OCI-LY7 (cell line): ENCODE results near the gene ARHGEF17. TPM values are rescaled to one million over a fixed set of nuclear protein-coding genes. Genes with fewer than 3 reads are reported as not detected.
A peak's percentile ranks its signal among the peaks of the same experiment; 100 is the strongest.

Source experiments
- BruUV-seq: library from RNA; stranded (reverse); fragments of 400-500 nt; replicated peaks from 2 replicates; lab custom pipeline; 2021; lab: Mats Ljungman, UMichigan
- CTCF ChIA-PET: fragments of 300-600 bp; sonication (Branson Sonifier 250); formaldehyde crosslinking; loops from one replicate; lab custom pipeline; 2022; ENCODE audit warnings: antibody characterized with exemption; ENCODE audit not compliant: unreplicated experiment; lab: Charles Lee
- POLR2A ChIA-PET: fragments of 300-600 bp; sonication (Branson Sonifier 250); formaldehyde crosslinking; loops from one replicate; lab custom pipeline; 2022; ENCODE audit warnings: antibody characterized with exemption; lab: Charles Lee
- DNase-seq: peaks from one replicate; pipeline ENCODE4 v3.0.0-alpha.2; 2015; ENCODE audit warnings: low spot score
- H2AFZ ChIP-seq: fragments of 200-600 bp; sonication (generic), shearing (Covaris generic); 2 replicates; pipeline ENCODE4 v1.6.1; 2014; ENCODE audit warnings: mild to moderate bottlenecking, antibody characterized with exemption, low read length, moderate library complexity
- H3K27ac ChIP-seq: fragments of 200-600 bp; sonication (generic); 2 replicates; pipeline ENCODE4 v1.5.1; 2014; ENCODE audit warnings: mixed run types, low read depth, mild to moderate bottlenecking, moderate library complexity, low read length, inconsistent platforms; ENCODE audit not compliant: poor library complexity, severe bottlenecking
- H3K36me3 ChIP-seq: fragments of 200-600 bp; sonication (generic); 2 replicates; pipeline ENCODE4 v1.6.1; 2014; ENCODE audit warnings: mild to moderate bottlenecking, antibody characterized with exemption, low read length, moderate library complexity, mixed read lengths; ENCODE audit not compliant: insufficient read depth
- H3K4me1 ChIP-seq: fragments of 200-600 bp; sonication (generic); 2 replicates; pipeline ENCODE4 v1.5.1; 2014; ENCODE audit warnings: mild to moderate bottlenecking, low read length; ENCODE audit not compliant: insufficient read depth, poor library complexity, severe bottlenecking
- H3K4me2 ChIP-seq: fragments of 200-600 bp; sonication (generic); 2 replicates; pipeline ENCODE4 v1.6.1; 2014; ENCODE audit warnings: mild to moderate bottlenecking, low read length
- H3K4me3 ChIP-seq: fragments of 200-600 bp; sonication (generic); 2 replicates; pipeline ENCODE4 v1.5.1; 2014; ENCODE audit warnings: mild to moderate bottlenecking, low read depth, low read length; ENCODE audit not compliant: poor library complexity, severe bottlenecking
- H3K79me2 ChIP-seq: fragments of 200-600 bp; sonication (generic); 2 replicates; pipeline ENCODE4 v1.6.1; 2016; ENCODE audit warnings: low read depth, mild to moderate bottlenecking, low read length, moderate library complexity, mixed read lengths; ENCODE audit not compliant: insufficient read depth
- H3K9me2 ChIP-seq: fragments of 200-600 bp; sonication (generic); 2 replicates; pipeline ENCODE4 v1.6.1; 2016; ENCODE audit warnings: mild to moderate bottlenecking, low read length, mixed read lengths; ENCODE audit not compliant: insufficient read depth
- H3K9me3 ChIP-seq: fragments of 200-600 bp; sonication (generic); 2 replicates; pipeline ENCODE4 v1.6.1; 2014; ENCODE audit warnings: mild to moderate bottlenecking, mixed run types, low read length, mixed read lengths
- H4K20me1 ChIP-seq: fragments of 200-600 bp; sonication (generic); 2 replicates; pipeline ENCODE4 v1.6.1; 2014; ENCODE audit warnings: mild to moderate bottlenecking, antibody characterized with exemption, low read length, moderate library complexity, mixed read lengths; ENCODE audit not compliant: insufficient read depth
- EZH2phosphoT487 ChIP-seq: fragments of 200-600 bp; sonication (generic); IDR thresholded peaks from 2 replicates; pipeline ENCODE4 v1.6.1; 2018; ENCODE audit warnings: low read depth, borderline replicate concordance, mild to moderate bottlenecking, mixed run types, antibody characterized with exemption, low read length, moderate library complexity, mixed read lengths
- intact Hi-C: fragments of 100-400 bp; cut with micrococcal nuclease; formaldehyde crosslinking; loops from one replicate; pipeline ENCODE4 v1.10.0; 2022; ENCODE audit not compliant: unreplicated experiment
- total RNA-seq, 2 experiments: library from RNA; depleted of rRNA in 1 of 2; stranded (reverse); fragments of >200 nt in 1 of 2; shearing (Covaris generic) in 1 of 2; gene quantifications; 2 replicates each; pipeline ENCODE4 v1.2.3, GENCODE V29; 2014 to 2022
- TF ChIP-seq, protein P1 (sequence below): fragments of 200-600 bp; sonication (generic); conservative IDR thresholded peaks from 2 replicates; pipeline ENCODE4 v1.5.1; 2014; ENCODE audit warnings: mild to moderate bottlenecking, antibody characterized with exemption, low read length, moderate library complexity, mixed read lengths

ARHGEF17 gene
- total RNA-seq, 2 experiments from 2014 or later = 0.19 to 1.4 TPM

DNA sequence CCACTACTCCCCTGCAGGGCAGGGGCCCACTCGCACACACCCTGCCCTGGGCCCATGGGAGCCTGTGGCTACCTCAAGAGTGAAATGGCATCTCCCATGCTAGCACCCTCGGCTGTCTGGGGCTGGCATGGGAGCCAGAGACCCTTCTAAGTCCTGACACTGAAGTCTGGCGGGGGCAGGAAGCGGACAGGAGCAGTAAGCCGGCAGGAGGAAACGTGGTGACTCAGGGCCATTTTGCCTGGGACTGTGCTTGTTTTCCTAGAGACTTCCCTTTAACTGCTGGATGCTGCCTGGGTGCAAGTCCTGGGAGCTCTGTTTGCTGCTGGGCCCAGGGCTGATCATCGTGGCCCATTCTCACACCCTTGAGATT lies 84.9 kb downstream of the ARHGEF17 start:
- Histone ChIP-seq H3K27ac (no peak overlapping the region), H3K4me1 (peaks cover 21% of the 10 kb centered on the region), H3K9me3 (no peaks in the 10 kb centered on the region), H3K4me2 (no peak overlapping the region), H3K9me2 (no peaks in the 10 kb centered on the region), H2AFZ (no peak overlapping the region), H3K79me2 (no peaks in the 10 kb centered on the region), H3K4me3 (no peak overlapping the region), H4K20me1 (no peaks in the 10 kb centered on the region), H3K36me3 (peaks cover 64% of the 10 kb centered on the region; the same call in 1 of the 2 replicates)
- no peak for DNase-seq
- ChIA-PET CTCF (interaction anchor here (0.9 to 2.3 kb wide), 4 partner anchors 8 to 86 kb away, joined by 3 to 10 read pairs (median 7); no protein-coding TSS in a partner anchor), POLR2A (no interaction called here)
- no TSS peak for BruUV-seq
- no peak for TF ChIP-seq EZH2phosphoT487
- TF ChIP-seq, protein P1, sequence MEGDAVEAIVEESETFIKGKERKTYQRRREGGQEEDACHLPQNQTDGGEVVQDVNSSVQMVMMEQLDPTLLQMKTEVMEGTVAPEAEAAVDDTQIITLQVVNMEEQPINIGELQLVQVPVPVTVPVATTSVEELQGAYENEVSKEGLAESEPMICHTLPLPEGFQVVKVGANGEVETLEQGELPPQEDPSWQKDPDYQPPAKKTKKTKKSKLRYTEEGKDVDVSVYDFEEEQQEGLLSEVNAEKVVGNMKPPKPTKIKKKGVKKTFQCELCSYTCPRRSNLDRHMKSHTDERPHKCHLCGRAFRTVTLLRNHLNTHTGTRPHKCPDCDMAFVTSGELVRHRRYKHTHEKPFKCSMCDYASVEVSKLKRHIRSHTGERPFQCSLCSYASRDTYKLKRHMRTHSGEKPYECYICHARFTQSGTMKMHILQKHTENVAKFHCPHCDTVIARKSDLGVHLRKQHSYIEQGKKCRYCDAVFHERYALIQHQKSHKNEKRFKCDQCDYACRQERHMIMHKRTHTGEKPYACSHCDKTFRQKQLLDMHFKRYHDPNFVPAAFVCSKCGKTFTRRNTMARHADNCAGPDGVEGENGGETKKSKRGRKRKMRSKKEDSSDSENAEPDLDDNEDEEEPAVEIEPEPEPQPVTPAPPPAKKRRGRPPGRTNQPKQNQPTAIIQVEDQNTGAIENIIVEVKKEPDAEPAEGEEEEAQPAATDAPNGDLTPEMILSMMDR = no peak
- intact Hi-C loops = loop anchor here (1.0 to 2.0 kb wide), 2 partner anchors 16 to 42 kb away; partner anchors contain the start of gene RELT

DNA sequence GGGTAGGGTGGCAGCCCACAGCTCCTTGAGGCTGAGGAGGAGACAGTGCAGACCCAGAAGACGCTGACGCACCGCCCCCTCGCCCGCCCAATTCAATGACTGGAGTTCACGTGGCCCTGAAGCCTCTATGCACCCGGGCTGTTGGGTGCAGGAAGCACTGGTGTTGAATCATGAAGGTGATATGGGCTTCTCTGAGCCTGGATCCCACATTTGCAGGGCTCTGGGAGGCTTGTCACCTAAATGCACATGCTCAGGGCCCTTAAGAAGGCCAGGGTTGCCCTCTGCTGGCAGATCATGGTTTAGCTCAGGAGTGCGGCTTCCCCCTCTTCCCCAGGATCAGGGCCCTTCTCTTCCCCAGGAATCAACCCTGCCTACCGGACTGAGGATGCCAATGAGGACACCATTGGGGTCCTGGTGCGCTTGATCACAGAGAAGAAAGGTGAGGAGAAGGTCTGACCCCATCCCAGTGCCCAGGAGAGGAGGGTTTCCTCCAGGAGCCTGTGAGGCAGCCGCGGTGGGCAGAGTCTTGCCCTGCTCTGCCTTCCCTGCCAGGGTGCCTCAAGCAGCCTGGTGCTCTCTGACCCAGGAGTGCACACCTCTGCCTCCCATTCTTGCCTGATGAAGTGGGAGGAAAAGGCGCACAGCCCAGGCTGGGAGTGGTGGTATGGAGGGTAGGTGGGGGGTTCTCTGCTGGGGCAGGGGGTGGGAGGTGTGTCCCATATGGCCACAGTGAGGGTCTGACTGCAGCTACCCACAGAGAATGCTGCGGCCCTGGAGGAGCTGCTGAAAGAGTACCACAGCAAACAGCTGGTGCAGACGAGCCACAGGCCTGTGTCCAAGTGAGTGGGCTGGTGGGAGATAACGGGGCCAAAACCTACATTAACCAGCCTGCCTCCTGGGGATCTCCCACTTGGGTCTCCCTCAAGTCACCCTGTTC lies 85.7 kb downstream of the ARHGEF17 start:
- H3K79me2 ChIP-seq = no peaks in the 10 kb centered on the region
- BruUV-seq = no TSS peak
- DNase-seq = peak; percentile 79
- intact Hi-C loops = loop anchor here (1.0 to 2.0 kb wide), 2 partner anchors 17 to 42 kb away; partner anchors contain the start of gene RELT
- H3K9me3 ChIP-seq = no peaks in the 10 kb centered on the region
- POLR2A ChIA-PET = interaction anchor here (0.6 kb wide), 1 partner anchor 22 kb away, joined by 3 read pairs; no protein-coding TSS in a partner anchor
- no peak overlapping the region for H3K27ac ChIP-seq
- H3K4me2 ChIP-seq = no peak overlapping the region
- H2AFZ ChIP-seq = no peak overlapping the region
- no peaks in the 10 kb centered on the region for H4K20me1 ChIP-seq
- H3K4me1 ChIP-seq = peaks cover 13% of the 10 kb centered on the region
- CTCF ChIA-PET = interaction anchor here (0.9 to 2.3 kb wide), 4 partner anchors 9 to 87 kb away, joined by 3 to 10 read pairs (median 7); no protein-coding TSS in a partner anchor
- no peak overlapping the region for H3K4me3 ChIP-seq
- H3K9me2 ChIP-seq = no peaks in the 10 kb centered on the region
- peaks cover 59% of the 10 kb centered on the region; the same call in 1 of the 2 replicates for H3K36me3 ChIP-seq
- TF ChIP-seq, protein P1 = peak; percentile 88
- no peak for TF ChIP-seq EZH2phosphoT487
